HG03565 (cell line): ENCODE measurements around the gene IL31RA.

ENCODE experiments used
- ATAC-seq: cut with Tn5 transposase; IDR thresholded peaks from one replicate; pipeline ENCODE4 v1.9.1; 2021; ENCODE audit warnings: mild to moderate bottlenecking, moderate library complexity; ENCODE audit not compliant: unreplicated experiment

The IL31RA gene

GRCh38 chr5:55900068-55900467 lies 48.9 kb downstream of the IL31RA start:
- ATAC-seq = no peak

- no peak for ATAC-seq
Measured at GRCh38 chr5:55900776-55901175, 49.6 kb downstream of the IL31RA start.

- no peak for ATAC-seq
Measured at GRCh38 chr5:55902696-55903095, 51.5 kb downstream of the IL31RA start.

GRCh38 chr5:55903121-55903701 lies 52.1 kb downstream of the IL31RA start:
- ATAC-seq = peak; percentile 90

GRCh38 chr5:55904152-55904551 lies 53.0 kb downstream of the IL31RA start:
- ATAC-seq = no peak

- no peak for ATAC-seq
Measured at GRCh38 chr5:55905251-55905650, 54.1 kb downstream of the IL31RA start.

GRCh38 chr5:55907927-55908326 lies 56.8 kb downstream of the IL31RA start:
- ATAC-seq = no peak

GRCh38 chr5:55908804-55909203 lies 57.6 kb downstream of the IL31RA start:
- no peak for ATAC-seq

- no peak for ATAC-seq
Measured at GRCh38 chr5:55911784-55912653, 60.9 kb downstream of the IL31RA start.

- ATAC-seq = peak; percentile 74
Measured at GRCh38 chr5:55913466-55914413, 62.6 kb downstream of the IL31RA start.

GRCh38 chr5:55914971-55915370 lies 63.8 kb downstream of the IL31RA start:
- no peak for ATAC-seq

GRCh38 chr5:55915783-55916182 lies 64.6 kb downstream of the IL31RA start:
- no peak for ATAC-seq

- no peak for ATAC-seq
Measured at GRCh38 chr5:55916986-55917385, 65.8 kb downstream of the IL31RA start.

GRCh38 chr5:55917402-55918086 lies 66.4 kb downstream of the IL31RA start:
- ATAC-seq = no peak

GRCh38 chr5:55918087-55919035 lies 67.2 kb downstream of the IL31RA start:
- no peak for ATAC-seq

GRCh38 chr5:55919625-55920024 lies 68.5 kb downstream of the IL31RA start:
- ATAC-seq = no peak

- no peak for ATAC-seq
Measured at GRCh38 chr5:55920784-55921183, 69.6 kb downstream of the IL31RA start.

GRCh38 chr5:55921617-55922016 lies 70.5 kb downstream of the IL31RA start:
- ATAC-seq = no peak

GRCh38 chr5:55923177-55923771 lies 72.1 kb downstream of the IL31RA start:
- ATAC-seq = no peak
